Lower leg skin (tissue), 3 donors: ENCODE data around the gene OR51T1.

ENCODE experiments used
- POLR2A ChIP-seq, 2 donors: fragments of 450-650 bp; IDR thresholded peaks; one replicate each; pipeline ENCODE4 v1.6.1; 2016 to 2017; ENCODE audit warnings: antibody characterized with exemption in 2 of 2, mild to moderate bottlenecking in 1 of 2, moderate library complexity in 1 of 2
- TF ChIP-seq, protein P1 (sequence below), 3 donors: fragments of 450-650 bp; IDR thresholded peaks; one replicate each; pipeline ENCODE4 v1.5.1; 2016; ENCODE audit warnings: antibody characterized with exemption in 3 of 3, mild to moderate bottlenecking in 3 of 3, moderate library complexity in 2 of 3

DNA sequence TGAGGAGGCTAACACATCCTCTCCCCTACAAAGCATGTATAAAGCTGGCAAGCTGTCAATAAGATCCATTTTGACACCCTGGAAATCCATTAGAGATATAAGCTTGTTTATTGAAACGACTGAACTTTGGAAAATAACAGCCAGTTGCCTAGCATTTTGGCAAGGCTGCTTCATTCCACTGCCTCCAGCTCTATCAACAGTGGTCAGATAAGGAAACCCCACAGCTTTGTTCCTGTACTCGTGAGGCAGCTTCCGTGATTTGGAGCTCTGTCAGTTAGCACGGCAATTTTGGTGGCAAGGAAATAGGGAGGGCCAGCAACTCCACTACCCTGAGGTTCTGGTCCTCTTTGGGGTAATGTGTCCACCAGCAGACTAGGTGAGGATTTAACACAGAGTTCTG lies 30.7 kb upstream of the OR51T1 start:
- TF ChIP-seq, protein P1, sequence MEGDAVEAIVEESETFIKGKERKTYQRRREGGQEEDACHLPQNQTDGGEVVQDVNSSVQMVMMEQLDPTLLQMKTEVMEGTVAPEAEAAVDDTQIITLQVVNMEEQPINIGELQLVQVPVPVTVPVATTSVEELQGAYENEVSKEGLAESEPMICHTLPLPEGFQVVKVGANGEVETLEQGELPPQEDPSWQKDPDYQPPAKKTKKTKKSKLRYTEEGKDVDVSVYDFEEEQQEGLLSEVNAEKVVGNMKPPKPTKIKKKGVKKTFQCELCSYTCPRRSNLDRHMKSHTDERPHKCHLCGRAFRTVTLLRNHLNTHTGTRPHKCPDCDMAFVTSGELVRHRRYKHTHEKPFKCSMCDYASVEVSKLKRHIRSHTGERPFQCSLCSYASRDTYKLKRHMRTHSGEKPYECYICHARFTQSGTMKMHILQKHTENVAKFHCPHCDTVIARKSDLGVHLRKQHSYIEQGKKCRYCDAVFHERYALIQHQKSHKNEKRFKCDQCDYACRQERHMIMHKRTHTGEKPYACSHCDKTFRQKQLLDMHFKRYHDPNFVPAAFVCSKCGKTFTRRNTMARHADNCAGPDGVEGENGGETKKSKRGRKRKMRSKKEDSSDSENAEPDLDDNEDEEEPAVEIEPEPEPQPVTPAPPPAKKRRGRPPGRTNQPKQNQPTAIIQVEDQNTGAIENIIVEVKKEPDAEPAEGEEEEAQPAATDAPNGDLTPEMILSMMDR (IDR thresholded peaks at IDR 0.05), result no peak
- TF ChIP-seq POLR2A (IDR thresholded peaks at IDR 0.05), result no peak
